ENCODE results near the gene MS4A14. TPM values are rescaled to one million over a fixed set of nuclear protein-coding genes. Genes with fewer than 3 reads are reported as not detected.
"Not testable (repeated sequence)": the region's sequence is repeated elsewhere in the genome, so short reads cannot be mapped to it uniquely, and the experiment has no call there.

Gene MS4A14, protein sequence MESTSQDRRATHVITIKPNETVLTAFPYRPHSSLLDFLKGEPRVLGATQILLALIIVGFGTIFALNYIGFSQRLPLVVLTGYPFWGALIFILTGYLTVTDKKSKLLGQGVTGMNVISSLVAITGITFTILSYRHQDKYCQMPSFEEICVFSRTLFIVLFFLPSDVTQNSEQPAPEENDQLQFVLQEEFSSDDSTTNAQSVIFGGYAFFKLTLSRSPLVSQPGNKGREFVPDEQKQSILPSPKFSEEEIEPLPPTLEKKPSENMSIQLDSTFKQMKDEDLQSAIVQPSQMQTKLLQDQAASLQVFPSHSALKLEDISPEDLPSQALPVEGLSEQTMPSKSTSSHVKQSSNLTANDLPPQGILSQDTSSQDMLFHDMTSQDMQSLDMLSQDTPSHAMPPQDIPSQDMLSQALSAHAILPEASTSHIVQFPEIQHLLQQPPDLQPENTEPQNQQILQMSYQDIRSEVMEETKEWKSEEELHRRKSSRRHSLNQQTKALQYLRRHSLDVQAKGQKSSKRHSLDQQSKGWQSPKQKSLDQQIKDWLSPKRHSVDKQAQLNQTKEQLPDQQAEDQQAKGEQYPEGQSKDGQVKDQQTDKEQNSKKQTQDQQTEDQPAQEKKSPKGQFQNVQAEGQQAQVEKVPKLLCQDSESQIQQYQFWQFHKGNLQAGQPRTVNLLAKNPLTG
- polyA plus RNA-seq (2014; cell fraction: cytosol; rRNA removed), result not detected in 2 replicates
- not detected in 2 replicates for polyA plus RNA-seq (2014; cell fraction: nucleus; rRNA removed)

DNA sequence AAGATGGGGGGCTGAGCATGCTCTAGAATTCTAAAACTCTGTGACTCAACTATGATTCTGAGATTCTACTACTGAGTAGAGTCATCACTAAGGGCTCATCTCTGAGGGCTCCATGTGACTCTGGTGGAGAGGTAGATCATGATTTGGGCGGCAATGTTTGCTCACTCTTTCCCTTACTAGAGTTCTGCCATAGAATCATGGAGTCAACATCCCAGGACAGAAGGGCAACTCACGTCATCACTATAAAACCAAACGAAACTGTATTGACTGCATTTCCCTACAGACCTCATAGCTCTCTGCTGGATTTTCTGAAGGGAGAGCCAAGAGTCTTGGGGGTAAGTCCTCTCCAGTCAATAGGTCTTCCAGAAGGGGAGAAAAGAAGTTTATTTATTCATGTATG lies at the start of gene MS4A14:
Gene MS4A14 (plus strand): TSS at position 78 of the 400 bp plus-strand sequence. CDS start 120 bp downstream, at position 198.
- DNase-seq (ENCODE audit: low spot score), result no peak

- no peak for DNase-seq (ENCODE audit: low spot score)
These were observed 49.0 kb upstream of the MS4A14 start for GRCh38 chr11:60347084-60347797.

DNA sequence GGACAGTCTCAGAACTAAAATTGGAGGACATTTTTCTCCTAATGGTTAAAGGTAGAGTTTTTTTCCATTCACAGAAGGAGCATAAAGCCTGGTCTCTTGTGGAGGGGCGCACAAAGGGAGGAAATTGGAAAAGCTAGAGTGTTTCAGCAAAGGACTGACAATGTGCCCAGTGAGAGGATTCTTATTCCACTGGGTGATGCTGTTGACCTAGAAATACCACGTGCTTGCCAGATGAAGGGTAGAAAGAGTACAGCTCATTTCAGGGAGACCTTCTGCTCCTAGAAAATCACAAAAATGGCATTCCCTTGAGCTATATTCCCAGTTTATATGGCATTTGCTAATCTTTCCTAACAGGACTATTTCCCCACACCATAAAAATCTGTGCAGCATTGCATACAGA lies 48.1 kb upstream of the MS4A14 start:
- DNase-seq (ENCODE audit: low spot score), result no peak

DNA sequence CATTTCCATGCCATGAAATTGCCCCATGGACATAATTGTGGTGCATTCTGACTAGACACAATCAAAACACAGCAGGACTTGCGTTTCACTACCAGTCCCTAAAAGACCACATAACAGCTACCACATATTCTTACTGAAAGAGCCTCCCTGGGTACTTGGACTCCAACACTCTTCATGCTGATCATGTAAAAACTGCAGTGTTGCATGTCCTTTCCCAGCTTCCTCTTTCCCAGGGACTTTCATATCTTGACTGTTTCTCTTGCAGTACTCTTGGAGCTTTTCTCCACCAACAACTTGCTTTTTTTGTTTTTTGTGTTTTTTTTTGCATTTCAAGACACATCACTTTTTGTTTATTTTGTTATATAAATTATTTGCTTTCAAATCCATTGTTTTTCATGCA lies 46.3 kb upstream of the MS4A14 start:
- no peak for DNase-seq (ENCODE audit: low spot score)

- DNase-seq (ENCODE audit: low spot score), result no peak
These were observed 38.5 kb upstream of the MS4A14 start for GRCh38 chr11:60357771-60358170.

DNA sequence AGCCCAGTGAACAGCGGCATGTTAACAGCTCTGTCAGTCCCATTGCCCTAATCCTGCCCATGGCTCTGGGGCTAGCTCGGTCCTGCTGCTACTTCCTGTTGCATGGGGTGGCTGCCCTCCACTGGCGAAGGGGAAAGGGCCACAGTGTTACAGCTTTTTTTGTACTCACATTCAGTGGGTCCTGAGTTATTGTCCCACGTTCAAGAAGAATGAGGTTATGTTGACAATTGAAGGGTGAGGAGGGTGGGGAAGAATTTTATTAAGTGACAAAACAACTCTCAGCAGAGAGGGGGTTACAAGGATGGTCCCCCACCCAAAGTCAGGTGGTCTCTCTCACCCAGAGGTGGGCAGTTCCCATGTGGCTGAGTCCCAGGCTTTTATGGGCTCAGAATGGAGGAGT lies 35.6 kb upstream of the MS4A14 start:
- DNase-seq (ENCODE audit: low spot score), result no peak

DNA sequence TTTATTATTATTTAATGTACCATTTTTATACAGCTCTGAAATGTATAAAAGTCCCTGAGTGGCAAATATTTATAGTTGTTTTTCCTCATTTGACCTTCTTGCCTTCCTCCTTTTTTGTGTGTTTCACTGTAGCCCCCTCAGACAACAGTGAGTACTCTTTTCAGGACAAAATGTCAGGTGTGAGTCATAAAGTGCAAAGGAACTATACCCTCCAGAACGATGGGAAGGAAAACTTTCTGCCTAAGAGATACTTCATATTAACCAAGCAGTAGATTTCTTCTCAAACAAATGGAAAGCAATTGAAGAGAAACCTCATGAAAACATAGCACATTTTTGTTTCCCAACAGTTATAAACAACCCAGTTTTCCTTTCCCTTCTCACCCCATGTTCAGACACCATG lies 34.0 kb upstream of the MS4A14 start:
- DNase-seq (ENCODE audit: low spot score), result no peak

DNA sequence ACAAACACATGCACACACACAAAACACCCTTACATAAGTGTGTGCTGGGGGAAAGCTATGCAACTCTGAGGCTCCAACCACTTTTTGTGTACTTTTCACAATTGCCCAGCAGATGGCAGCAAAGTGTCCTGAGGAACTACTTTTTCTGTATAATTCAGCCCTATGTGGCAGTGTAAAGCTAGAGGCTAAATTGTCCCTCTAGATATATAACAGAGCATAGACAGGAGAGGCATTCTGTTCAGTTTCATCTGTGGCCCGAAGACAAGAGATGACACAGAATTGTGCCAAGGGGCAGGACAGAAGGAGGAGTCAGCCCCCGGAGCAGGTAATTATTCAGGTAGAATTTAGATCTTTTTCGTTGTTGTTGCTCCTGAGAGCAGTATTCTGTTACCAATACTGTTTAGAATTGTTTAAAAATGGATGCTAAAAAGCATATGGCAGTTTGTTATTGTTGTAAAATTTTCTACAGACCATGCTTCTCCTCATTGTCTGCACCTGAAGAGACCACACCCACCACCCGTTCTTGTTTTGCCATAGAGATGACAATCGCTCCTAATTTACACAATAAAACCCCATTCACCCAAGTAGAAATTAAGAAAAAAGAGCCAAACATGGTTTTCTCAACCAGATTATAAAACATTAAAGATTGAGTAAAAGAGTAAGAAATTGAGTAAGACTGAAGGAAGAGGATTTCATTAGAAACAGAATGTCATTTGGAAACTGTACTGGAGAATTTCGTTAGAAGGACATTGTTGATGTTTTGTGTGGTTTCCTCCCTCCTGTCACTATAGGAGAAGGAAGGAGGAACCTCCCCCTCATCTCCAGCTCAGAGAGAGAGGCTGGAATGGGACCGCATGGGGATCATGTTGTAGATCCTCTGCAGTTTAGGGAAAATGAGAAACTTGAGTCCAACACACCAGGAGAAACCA lies 32.5 kb upstream of the MS4A14 start:
- peak; percentile 40 for DNase-seq (ENCODE audit: low spot score)

DNA sequence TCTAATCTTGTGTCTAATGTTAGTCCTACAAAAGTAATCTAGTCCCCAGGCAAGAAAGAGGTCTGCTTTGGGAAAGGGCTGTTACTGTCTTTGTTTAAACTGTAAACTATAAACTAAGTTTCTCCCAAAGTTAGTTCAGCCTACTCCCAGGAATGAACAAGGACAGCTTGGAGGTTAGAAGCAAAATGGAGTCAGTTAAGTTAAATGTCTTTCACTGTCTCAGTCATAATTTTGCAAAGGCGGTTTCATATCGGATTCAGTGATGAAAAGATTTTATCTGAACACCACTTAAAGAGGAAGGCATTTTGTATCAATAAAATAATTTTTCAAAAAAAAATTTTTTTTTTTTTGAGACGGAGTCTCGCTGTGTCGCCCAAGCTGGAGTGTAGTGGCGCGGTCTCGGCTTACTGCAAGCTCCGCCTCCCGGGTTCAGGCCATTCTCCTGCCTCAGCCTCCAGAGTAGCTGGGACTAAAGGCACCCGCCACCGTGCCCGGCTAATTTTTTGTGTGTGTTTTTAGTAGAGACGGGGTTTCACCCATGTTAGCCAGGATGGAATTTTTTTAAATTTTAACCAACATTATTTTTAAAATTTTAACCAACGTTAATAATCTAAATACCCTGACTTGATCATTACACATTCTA lies 29.9 kb upstream of the MS4A14 start:
- not testable (repeated sequence) for DNase-seq (ENCODE audit: low spot score)

- DNase-seq (ENCODE audit: low spot score), result no peak
These were observed 29.2 kb upstream of the MS4A14 start for GRCh38 chr11:60367009-60367408.

DNA sequence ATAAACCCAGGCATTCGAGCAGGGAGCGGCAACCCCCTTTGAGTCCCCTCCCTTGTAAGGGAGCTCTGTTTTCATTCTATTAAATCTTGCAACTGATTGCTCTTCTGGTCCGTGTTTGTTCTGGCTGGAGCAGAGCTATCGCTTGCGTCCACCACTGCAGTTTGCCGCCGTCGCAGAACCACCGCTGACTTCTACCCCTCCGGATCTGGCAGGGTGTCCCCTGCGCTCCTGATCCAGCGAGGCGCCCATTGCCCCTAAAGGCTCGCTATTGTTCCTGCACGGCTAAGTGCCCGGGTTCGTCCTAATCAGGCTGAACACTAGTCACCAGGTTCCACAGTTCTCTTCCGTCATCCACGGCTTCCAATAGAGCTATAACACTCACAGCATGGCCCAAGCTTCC lies 28.4 kb upstream of the MS4A14 start:
- DNase-seq (ENCODE audit: low spot score), result no peak

GRCh38 chr11:60370252-60370810 lies 25.9 kb upstream of the MS4A14 start:
- DNase-seq (ENCODE audit: low spot score), result no peak

DNA sequence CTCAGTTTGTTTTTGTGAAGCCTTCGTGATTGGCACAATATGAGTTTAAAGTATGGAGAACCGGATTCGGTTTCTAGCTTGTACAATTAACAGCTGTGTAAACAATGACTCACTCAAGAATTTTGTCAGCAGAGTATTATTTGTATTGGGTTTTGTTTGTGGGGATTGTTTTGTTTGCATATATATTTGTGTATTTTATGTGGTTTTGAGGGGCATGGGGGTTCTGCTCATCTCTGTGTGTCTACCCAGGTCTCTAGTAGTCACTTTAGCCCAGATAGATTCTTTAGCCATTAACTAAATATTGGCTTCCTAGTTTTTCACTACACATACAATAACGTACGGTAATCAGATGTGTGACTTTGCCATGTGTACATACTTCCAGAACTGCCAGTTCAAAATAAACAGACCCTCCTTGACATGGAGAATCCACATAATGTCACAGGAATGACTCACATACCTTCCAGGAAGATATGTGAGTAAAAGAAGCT lies 25.4 kb upstream of the MS4A14 start:
- DNase-seq (ENCODE audit: low spot score), result no peak

DNA sequence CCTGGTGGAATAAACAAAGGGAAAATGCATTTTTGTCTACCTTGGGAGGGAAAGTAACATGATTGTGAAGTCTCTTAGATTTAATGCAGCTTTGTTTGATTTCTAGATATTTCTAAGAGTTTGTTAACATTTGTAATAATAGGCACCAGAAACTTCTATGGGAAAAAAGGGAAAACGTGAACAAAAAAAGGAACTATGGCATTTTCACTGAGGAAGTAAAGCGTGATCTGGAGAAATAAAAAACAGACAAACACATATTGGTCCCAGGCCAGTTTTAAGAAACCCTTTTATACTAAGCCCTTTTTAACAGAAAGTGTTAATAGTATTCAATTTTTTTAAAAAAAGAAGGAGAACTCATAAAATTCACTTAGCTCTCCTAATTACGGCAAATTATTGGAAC lies 24.9 kb upstream of the MS4A14 start:
- DNase-seq (ENCODE audit: low spot score), result no peak

GRCh38 chr11:60371854-60372253 lies 24.4 kb upstream of the MS4A14 start:
- DNase-seq (ENCODE audit: low spot score), result no peak

- no peak for DNase-seq (ENCODE audit: low spot score)
These were observed 23.5 kb upstream of the MS4A14 start for GRCh38 chr11:60372767-60373166.

DNA sequence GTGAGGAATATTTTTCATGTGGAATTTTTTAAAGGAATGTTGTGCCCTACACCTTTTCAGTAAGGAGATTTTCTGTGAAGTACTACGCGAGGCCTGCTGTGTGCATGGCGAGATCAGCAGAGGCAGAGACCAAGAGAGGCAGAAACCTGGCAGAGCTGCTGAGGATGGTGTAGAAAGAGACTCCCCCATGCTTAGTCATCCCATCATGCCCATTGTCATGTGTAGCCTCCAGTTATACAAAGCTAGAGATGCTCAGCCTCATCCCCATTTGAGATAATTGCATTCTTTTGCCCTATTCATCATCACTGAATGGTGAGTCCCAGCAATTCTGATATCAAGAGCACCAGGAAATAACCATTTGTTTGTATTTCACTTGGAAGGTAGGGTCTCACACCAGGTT lies 20.9 kb upstream of the MS4A14 start:
- no peak for DNase-seq (ENCODE audit: low spot score)

DNA sequence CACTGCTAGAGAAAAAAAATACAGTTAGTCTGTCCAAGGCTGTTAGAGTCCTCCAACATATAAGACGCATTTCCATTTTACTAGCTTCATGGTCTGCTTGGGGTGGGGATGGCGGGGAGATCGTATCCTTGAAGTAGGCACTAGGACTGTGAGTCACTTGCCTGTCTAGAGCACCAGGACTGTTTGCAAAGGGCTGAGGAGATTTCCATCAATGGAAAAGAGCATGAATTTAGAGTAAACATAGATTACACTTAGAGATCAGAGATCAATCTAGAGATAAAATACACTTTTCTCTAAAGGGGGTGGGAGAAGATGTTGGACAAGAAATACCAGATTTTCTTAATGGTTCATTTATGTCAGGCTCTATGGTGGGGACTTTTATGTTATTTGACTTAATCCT lies 19.7 kb upstream of the MS4A14 start:
- no peak for DNase-seq (ENCODE audit: low spot score)

GRCh38 chr11:60377401-60378136 lies 18.7 kb upstream of the MS4A14 start:
- no peak for DNase-seq (ENCODE audit: low spot score)

Measured in SK-N-DZ (cell line).